IMR-90 (cell line): Measurements from ENCODE around the gene PTGR2.

Experiments
- CEBPB ChIP-seq: IDR thresholded peaks from 2 replicates; pipeline ENCODE4 v1.6.1; 2012; ENCODE audit warnings: low read depth, low read length, improper control_type of control experiment
- CTCF ChIP-seq: conservative IDR thresholded peaks from 2 replicates; pipeline ENCODE4 v1.5.1; 2012; ENCODE audit warnings: mild to moderate bottlenecking, low read depth, low read length, improper control_type of control experiment
- ELK1 ChIP-seq: fragments of 150-350 bp; IDR thresholded peaks from 2 replicates; pipeline ENCODE4 v1.6.1; 2016; ENCODE audit warnings: low read depth, mild to moderate bottlenecking, low read length, moderate library complexity, borderline replicate concordance
- FOS ChIP-seq: fragments of 150-350 bp; IDR thresholded peaks from 2 replicates; pipeline ENCODE4 v1.6.1; 2016; ENCODE audit warnings: low read depth, low read length
- MAZ ChIP-seq: IDR thresholded peaks from 2 replicates; pipeline ENCODE4 v1.6.1; 2012; ENCODE audit warnings: low read depth, mild to moderate bottlenecking, low read length, improper control_type of control experiment, moderate library complexity, borderline replicate concordance
- MXI1 ChIP-seq: IDR thresholded peaks from 2 replicates; pipeline ENCODE4 v1.6.1; 2012; ENCODE audit warnings: low read depth, mild to moderate bottlenecking, low read length, moderate library complexity, borderline replicate concordance
- POLR2A ChIP-seq: IDR thresholded peaks from 2 replicates; pipeline ENCODE4 v1.6.1; 2012; ENCODE audit warnings: mild to moderate bottlenecking, low read depth, low read length
- RAD21 ChIP-seq: IDR thresholded peaks from 2 replicates; pipeline ENCODE4 v1.6.1; 2012; ENCODE audit warnings: low read length, improper control_type of control experiment
- RFX5 ChIP-seq: IDR thresholded peaks from 2 replicates; pipeline ENCODE4 v1.8.0; 2012; ENCODE audit warnings: low read depth, mild to moderate bottlenecking, low read length, moderate library complexity
- USF2 ChIP-seq: fragments of 150-350 bp; IDR thresholded peaks from 2 replicates; pipeline ENCODE4 v1.6.1; 2017; ENCODE audit warnings: mild to moderate bottlenecking, antibody characterized with exemption, low read length, low read depth

- TF ChIP-seq CTCF (no peak), FOS (no peak), POLR2A (no peak), MAZ (no peak), RAD21 (no peak), RFX5 (no peak), ELK1 (no peak), MXI1 (no peak), CEBPB (no peak), USF2 (no peak)
These were observed 27.5 kb upstream of the PTGR2 start for GRCh38 chr14:73824127-73824526.
